BLaER1 treated with 17β-estradiol and CSF1 and Interleukin-3, amounts not matched to agents 10 nM and 100 nM (cell line): ENCODE data around the gene OPTC.

Experiments
- H3K27ac ChIP-seq, 11 experiments: shearing (Covaris generic); formaldehyde crosslinking; 2 replicates each; pipeline ENCODE4 v1.8.1; 2022
- H3K27me3 ChIP-seq, 11 experiments: shearing (Covaris generic); formaldehyde crosslinking; 2 replicates each; pipeline ENCODE4 v1.8.1; 2022
- H3K36me3 ChIP-seq, 11 experiments: shearing (Covaris generic); formaldehyde crosslinking; 2 replicates each; pipeline ENCODE4 v1.8.1; 2022
- H3K4me1 ChIP-seq, 10 experiments: shearing (Covaris generic); formaldehyde crosslinking; 2 replicates each; pipeline ENCODE4 v1.8.1; 2022
- H3K4me2 ChIP-seq, 11 experiments: shearing (Covaris generic); formaldehyde crosslinking; 2 replicates each; pipeline ENCODE4 v1.8.1; 2022
- H3K4me3 ChIP-seq, 10 experiments: shearing (Covaris generic); formaldehyde crosslinking; 2 replicates each; pipeline ENCODE4 v1.8.1; 2022
- H3K9ac ChIP-seq, 11 experiments: shearing (Covaris generic); formaldehyde crosslinking; 2 replicates each; pipeline ENCODE4 v1.8.1; 2022
- H3K9me3 ChIP-seq, 11 experiments: shearing (Covaris generic); formaldehyde crosslinking; replicated peaks in 1 of 11; 2 replicates each; pipeline ENCODE4 v1.8.1; 2022
- H4K20me1 ChIP-seq, 11 experiments: shearing (Covaris generic); formaldehyde crosslinking; 2 replicates each; pipeline ENCODE4 v1.8.1; 2022
- Cebpa-rat ChIP-seq, 11 experiments: shearing (Covaris generic); IDR thresholded peaks; 2 replicates each; pipeline ENCODE4 v1.8.1; 2022

OPTC gene

DNA sequence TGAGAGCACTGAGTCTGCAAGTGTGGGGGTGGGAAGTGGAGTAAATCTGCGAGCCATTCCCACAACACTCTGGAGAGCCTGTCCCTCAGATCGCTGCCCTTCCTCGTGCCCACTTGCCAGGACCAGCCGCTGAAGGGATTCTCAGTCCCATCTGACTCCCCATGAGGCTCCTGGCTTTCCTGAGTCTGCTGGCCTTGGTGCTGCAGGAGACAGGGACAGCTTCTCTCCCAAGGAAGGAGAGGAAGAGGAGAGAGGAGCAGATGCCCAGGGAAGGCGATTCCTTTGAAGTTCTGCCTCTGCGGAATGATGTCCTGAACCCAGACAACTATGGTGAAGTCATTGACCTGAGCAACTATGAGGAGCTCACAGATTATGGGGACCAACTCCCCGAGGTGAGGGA lies 1.9 kb downstream of the OPTC start:
- no peak for TF ChIP-seq Cebpa-rat (IDR thresholded peaks at IDR 0.05)
- H4K20me1 ChIP-seq, result no peaks in the 10 kb centered on the region
- no peaks in the 10 kb centered on the region; a peak in 1 of 20 replicates for H3K4me1 ChIP-seq

GRCh38 chr1:203497269-203497777 lies 3.4 kb downstream of the OPTC start:
- TF ChIP-seq Cebpa-rat (IDR thresholded peaks at IDR 0.05), result no peak
- H3K4me2 ChIP-seq, result no peak overlapping the region

More for the DNA sequence above, 1.9 kb downstream of the OPTC start:
- Histone ChIP-seq H3K4me3 (no peak overlapping the region), H3K9ac (no peak overlapping the region), H3K9me3 (no peaks in the 10 kb centered on the region), H3K4me2 (no peak overlapping the region), H3K27me3 (no peaks in the 10 kb centered on the region), H3K36me3 (no peaks in the 10 kb centered on the region), H3K27ac (no peak overlapping the region)

DNA sequence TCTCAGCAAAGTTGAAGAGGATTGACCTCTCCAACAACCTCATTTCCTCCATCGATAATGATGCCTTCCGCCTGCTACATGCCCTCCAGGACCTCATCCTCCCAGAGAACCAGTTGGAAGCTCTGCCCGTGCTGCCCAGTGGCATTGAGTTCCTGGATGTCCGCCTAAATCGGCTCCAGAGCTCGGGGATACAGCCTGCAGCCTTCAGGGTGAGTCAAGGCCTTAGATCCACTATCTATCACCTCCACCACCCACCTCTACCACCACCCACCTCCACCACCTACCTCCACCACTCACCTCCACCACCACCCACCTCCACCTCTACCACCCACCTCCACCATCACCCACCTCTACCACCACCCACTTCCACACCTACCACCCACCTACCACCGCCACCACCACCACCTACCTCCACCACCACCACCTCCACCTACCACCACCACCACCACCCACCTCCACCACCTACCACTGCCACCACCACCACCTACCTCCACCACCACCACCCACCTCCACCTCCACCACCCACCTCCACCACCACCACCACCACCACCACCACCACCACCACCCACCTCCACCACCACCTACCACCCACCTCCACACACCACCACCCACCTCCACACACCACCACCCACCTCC lies 5.8 kb downstream of the OPTC start:
- H3K27ac ChIP-seq, result no peak overlapping the region
- H3K4me1 ChIP-seq, result peaks cover 0 to 4% (median 0%) of the 10 kb centered on the region in 10 experiments; a peak in 2 of 20 replicates
- H3K9ac ChIP-seq, result no peak overlapping the region
- H3K27me3 ChIP-seq, result no peaks in the 10 kb centered on the region
- H3K4me3 ChIP-seq, result no peak overlapping the region
- no peaks in the 10 kb centered on the region for H4K20me1 ChIP-seq
- no peaks in the 10 kb centered on the region for H3K9me3 ChIP-seq
- H3K36me3 ChIP-seq, result no peaks in the 10 kb centered on the region
- no peak for TF ChIP-seq Cebpa-rat (IDR thresholded peaks at IDR 0.05)
- no peak overlapping the region for H3K4me2 ChIP-seq

More at GRCh38 chr1:203497269-203497777, 3.4 kb downstream of the OPTC start:
- Histone ChIP-seq H3K9me3 (no peaks in the 10 kb centered on the region), H3K4me1 (no peaks in the 10 kb centered on the region; a peak in 1 of 20 replicates), H3K9ac (no peak overlapping the region), H3K27me3 (no peaks in the 10 kb centered on the region), H3K27ac (no peak overlapping the region), H3K4me3 (no peak overlapping the region), H3K36me3 (no peaks in the 10 kb centered on the region), H4K20me1 (no peaks in the 10 kb centered on the region)

- Histone ChIP-seq H3K9ac (no peak overlapping the region), H3K27me3 (no peaks in the 10 kb centered on the region), H3K36me3 (no peaks in the 10 kb centered on the region), H3K4me2 (no peak overlapping the region), H4K20me1 (no peaks in the 10 kb centered on the region), H3K9me3 (no peaks in the 10 kb centered on the region), H3K4me3 (no peak overlapping the region), H3K4me1 (peaks cover 0 to 6% (median 0%) of the 10 kb centered on the region in 10 experiments; a peak in 2 of 20 replicates), H3K27ac (no peak overlapping the region)
- TF ChIP-seq Cebpa-rat (IDR thresholded peaks at IDR 0.05), result no peak
Observed at GRCh38 chr1:203500279-203500678, 6.3 kb downstream of the OPTC start.

GRCh38 chr1:203503836-203504235 lies 9.9 kb downstream of the OPTC start:
- no peak overlapping the region for H3K4me2 ChIP-seq
- no peak overlapping the region for H3K4me3 ChIP-seq
- H3K27ac ChIP-seq, result no peak overlapping the region
- H3K36me3 ChIP-seq, result no peaks in the 10 kb centered on the region
- no peaks in the 10 kb centered on the region for H3K9me3 ChIP-seq
- H3K4me1 ChIP-seq, result peaks cover 0 to 6% (median 0%) of the 10 kb centered on the region in 10 experiments; a peak in 2 of 20 replicates
- no peaks in the 10 kb centered on the region for H4K20me1 ChIP-seq
- TF ChIP-seq Cebpa-rat (IDR thresholded peaks at IDR 0.05), result no peak
- H3K27me3 ChIP-seq, result no peaks in the 10 kb centered on the region
- H3K9ac ChIP-seq, result no peak overlapping the region

- H3K36me3 ChIP-seq, result no peaks in the 10 kb centered on the region
- no peaks in the 10 kb centered on the region for H3K9me3 ChIP-seq
- H3K4me2 ChIP-seq, result no peak overlapping the region
- no peak overlapping the region for H3K4me3 ChIP-seq
- no peaks in the 10 kb centered on the region for H4K20me1 ChIP-seq
- no peaks in the 10 kb centered on the region for H3K27me3 ChIP-seq
- H3K27ac ChIP-seq, result no peak overlapping the region
- no peak for TF ChIP-seq Cebpa-rat (IDR thresholded peaks at IDR 0.05)
- H3K4me1 ChIP-seq, result peaks cover 0 to 6% (median 0%) of the 10 kb centered on the region in 10 experiments; a peak in 2 of 20 replicates
- H3K9ac ChIP-seq, result no peak overlapping the region
Observed at GRCh38 chr1:203504400-203505250, 10.7 kb downstream of the OPTC start.

DNA sequence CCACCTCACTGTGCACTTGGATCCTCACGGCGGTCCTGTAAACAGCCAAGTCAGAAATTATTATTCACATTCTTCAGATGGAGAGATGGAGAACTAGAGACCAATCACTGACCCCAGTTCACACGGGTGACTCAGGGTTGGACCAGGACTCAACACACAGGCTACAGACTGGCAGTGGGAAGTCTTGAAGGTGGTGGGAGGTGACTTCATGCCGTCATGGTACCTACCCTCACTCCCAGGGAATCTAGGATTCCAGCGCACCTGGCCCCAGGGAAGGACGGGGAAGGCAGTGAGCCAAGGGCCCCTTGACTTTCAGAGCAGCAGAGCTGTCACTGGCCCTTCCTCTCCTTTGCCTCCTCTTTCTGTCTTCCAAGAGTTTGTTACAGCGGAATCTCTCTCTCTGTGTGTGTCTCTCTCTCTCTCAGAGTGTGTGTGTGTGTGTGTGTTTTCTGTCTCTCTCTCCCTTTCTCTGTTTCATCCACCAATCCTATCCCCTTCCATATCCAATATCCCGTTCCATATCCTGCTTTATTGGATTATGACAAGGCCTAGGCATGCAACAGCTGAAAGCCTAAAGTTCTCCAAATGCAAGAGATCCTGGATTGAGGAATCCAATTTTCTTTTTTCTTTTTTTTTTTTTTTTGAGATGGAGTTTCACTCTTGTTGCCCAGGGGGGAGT lies 11.7 kb downstream of the OPTC start:
- H3K36me3 ChIP-seq, result no peaks in the 10 kb centered on the region
- no peaks in the 10 kb centered on the region for H4K20me1 ChIP-seq
- no peak overlapping the region for H3K9ac ChIP-seq
- no peaks in the 10 kb centered on the region for H3K9me3 ChIP-seq
- no peak for TF ChIP-seq Cebpa-rat (IDR thresholded peaks at IDR 0.05)
- H3K27ac ChIP-seq, result no peak overlapping the region
- H3K4me2 ChIP-seq, result no peak overlapping the region
- H3K4me3 ChIP-seq, result no peak overlapping the region
- H3K27me3 ChIP-seq, result no peaks in the 10 kb centered on the region
- peaks cover 0 to 6% (median 0%) of the 10 kb centered on the region in 10 experiments; a peak in 2 of 20 replicates for H3K4me1 ChIP-seq

GRCh38 chr1:203506858-203507626 lies 13.1 kb downstream of the OPTC start:
- no peaks in the 10 kb centered on the region for H3K27me3 ChIP-seq
- no peak overlapping the region for H3K4me3 ChIP-seq
- H3K4me1 ChIP-seq, result peaks cover 0 to 8% (median 4%) of the 10 kb centered on the region in 10 experiments; a peak in 8 of 20 replicates
- no peak overlapping the region for H3K9ac ChIP-seq
- TF ChIP-seq Cebpa-rat (IDR thresholded peaks at IDR 0.05), result no peak
- H4K20me1 ChIP-seq, result no peaks in the 10 kb centered on the region; a peak in 1 of 22 replicates
- no peak overlapping the region for H3K27ac ChIP-seq
- H3K9me3 ChIP-seq, result no peaks in the 10 kb centered on the region
- H3K36me3 ChIP-seq, result no peaks in the 10 kb centered on the region
- no peak overlapping the region for H3K4me2 ChIP-seq
